ENCODE results near the gene ZNF217.
"Not testable (repeated sequence)": the region's sequence is repeated elsewhere in the genome, so short reads cannot be mapped to it uniquely, and the experiment has no call there.

The ZNF217 gene

DNA sequence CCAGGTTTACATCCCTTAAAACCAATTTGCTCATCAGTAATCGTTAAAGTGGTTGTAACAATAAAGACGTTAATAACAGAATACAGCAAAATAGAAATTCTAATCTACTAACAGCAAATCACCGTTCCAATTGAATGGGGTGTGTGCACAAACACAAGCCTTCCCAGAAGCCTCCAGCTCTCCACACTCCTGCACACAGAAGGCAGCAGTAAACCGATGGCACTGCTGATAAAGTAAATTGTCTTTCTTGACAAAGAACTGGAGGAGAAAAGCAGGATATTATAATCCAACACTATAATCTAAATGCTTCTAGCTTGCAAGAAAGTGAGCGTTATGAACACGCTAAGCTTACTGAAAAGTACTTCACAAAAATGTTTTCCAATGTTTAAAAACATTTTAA lies 7.0 kb downstream of the ZNF217 start:
- H3K9me3 ChIP-seq (ENCODE audit: low read depth, low read length) = no peaks in the 10 kb centered on the region
- no peak overlapping the region for H3K9ac ChIP-seq (ENCODE audit: insufficient read length)
- peaks cover 14% of the 10 kb centered on the region for H3K36me3 ChIP-seq (ENCODE audit: insufficient read depth, low read length)
- no peak for DNase-seq (ENCODE audit: low read depth, low spot score)
- H3K27ac ChIP-seq = no peak overlapping the region
- no peak for TF ChIP-seq FOXP2 (optimal IDR thresholded peaks at IDR 0.05; ENCODE audit: control extremely low read depth, extremely low read length, insufficient read depth)
- TF ChIP-seq POLR2AphosphoS5 (IDR thresholded peaks at IDR 0.05; ENCODE audit: borderline replicate concordance, low read depth, low read length) = no peak
- TF ChIP-seq EZH2 (IDR thresholded peaks at IDR 0.05) = no peak
- H3K4me3 ChIP-seq = no peak overlapping the region

DNA sequence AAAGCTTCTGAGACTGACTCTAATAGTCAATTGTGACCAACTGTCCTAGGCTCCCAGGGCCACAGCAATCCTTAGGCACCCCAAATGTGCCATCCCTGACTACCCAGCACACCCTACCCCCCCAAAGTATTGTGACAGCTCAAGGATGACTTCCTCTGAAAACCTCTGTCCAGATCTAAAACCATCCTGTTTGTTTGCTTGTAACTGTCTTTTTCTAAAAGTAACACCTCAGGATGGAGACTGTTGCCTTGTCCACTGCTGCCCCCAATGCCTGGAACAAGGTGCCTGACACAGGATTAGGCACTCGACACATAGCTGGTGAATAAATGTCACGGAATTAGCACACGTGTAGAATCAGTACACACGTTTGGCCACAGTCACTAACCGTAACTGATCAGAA lies 7.7 kb downstream of the ZNF217 start:
- peaks cover 21% of the 10 kb centered on the region for H3K36me3 ChIP-seq (ENCODE audit: insufficient read depth, low read length)
- H3K9me3 ChIP-seq (ENCODE audit: low read depth, low read length); H3K27ac ChIP-seq; DNase-seq (ENCODE audit: low read depth, low spot score); H3K4me3 ChIP-seq; H3K9ac ChIP-seq (ENCODE audit: insufficient read length): not testable (repeated sequence)

DNA sequence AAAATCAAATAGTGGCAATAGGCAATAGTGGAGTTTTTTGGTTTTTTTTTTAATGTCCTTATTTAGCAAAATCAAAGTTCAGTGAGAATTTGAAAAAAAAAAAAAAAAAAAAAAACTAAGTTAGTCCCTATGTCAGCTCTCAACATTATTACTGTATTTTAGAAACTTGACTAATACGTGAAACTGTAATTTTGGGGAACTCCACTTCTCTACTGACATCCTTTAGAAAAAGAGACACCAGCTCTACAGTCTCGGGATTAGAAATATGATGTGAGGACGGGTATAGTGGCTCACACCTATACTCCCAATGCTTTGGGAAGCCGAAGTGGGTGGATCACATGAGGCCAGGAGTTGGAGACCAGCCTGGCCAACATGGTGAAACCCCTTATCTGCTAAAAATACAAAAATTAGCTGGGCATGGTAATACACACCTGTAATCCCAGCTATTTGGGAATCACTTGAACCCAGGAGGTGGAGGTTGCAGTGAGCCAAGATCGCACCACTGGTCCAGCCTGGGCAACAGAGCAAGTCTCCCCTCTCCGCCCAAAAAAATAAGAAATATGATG lies 8.6 kb downstream of the ZNF217 start:
- H3K36me3 ChIP-seq (ENCODE audit: insufficient read depth, low read length) = peaks cover 24% of the 10 kb centered on the region
- not testable (repeated sequence) for H3K9ac ChIP-seq (ENCODE audit: insufficient read length); H3K9me3 ChIP-seq (ENCODE audit: low read depth, low read length); H3K4me3 ChIP-seq; H3K27ac ChIP-seq; DNase-seq (ENCODE audit: low read depth, low spot score)

DNA sequence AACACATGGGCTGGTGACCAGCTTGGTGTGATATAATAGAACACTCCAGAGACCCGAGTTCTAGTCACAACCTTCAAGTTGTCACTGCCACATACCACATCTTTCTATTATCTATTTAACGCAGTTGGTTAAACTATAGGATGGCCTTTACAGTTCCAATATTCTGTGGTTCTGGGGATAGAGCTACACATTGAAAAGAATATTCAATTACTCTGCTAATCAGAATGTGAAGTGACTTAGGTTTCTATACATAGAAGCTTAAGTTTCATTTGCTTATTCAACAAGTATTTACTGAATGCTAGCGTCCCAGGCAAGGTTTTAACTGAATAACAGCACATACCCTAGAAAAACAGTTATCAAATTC lies 9.1 kb downstream of the ZNF217 start:
- H3K36me3 ChIP-seq (ENCODE audit: insufficient read depth, low read length) = peaks cover 24% of the 10 kb centered on the region
- not testable (repeated sequence) for H3K9ac ChIP-seq (ENCODE audit: insufficient read length); H3K9me3 ChIP-seq (ENCODE audit: low read depth, low read length); DNase-seq (ENCODE audit: low read depth, low spot score); H3K4me3 ChIP-seq; H3K27ac ChIP-seq

DNA sequence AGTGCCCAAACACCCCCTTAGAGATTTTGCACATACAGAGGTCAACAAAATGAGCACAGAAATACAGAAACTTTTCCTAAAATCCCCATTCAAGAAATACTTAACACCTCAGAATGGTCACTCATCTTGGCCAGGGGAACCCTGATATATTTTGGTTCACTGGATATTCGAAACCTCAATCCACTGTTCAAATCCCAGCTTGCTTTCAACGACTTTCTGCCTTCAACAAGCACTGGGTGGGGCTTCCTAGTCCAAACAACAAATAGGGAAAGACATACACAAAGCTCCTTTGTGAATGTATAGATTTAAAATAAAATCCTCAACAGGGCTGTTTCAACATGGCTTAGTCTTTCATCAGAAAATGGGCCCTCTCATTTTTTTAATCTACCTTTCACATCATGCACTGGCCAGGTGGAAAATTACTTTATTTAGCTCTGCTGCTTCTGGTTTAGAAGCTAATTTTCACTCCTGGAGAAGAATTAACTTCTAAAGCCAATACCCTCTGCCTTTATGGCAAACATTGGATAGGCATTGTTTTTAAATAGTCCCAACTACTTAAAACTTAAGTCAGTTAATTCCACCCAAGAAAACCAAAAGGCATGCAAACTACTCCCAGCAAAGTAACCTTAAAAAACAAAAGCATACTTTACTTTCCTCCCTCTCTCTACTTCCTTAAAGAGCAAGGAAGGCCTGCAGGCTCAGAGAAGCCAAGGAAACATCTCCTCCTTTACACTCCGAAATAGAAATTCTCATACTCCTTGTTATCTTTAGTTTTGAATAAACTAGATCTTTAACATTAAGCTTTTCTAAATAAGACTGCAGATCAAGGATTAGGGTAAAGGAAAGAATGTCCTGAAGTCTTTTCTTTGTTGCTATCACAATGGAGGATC lies 9.7 kb downstream of the ZNF217 start:
- peaks cover 24% of the 10 kb centered on the region for H3K36me3 ChIP-seq (ENCODE audit: insufficient read depth, low read length)
- DNase-seq (ENCODE audit: low read depth, low spot score); H3K9me3 ChIP-seq (ENCODE audit: low read depth, low read length); H3K9ac ChIP-seq (ENCODE audit: insufficient read length); H3K27ac ChIP-seq; H3K4me3 ChIP-seq: not testable (repeated sequence)

DNA sequence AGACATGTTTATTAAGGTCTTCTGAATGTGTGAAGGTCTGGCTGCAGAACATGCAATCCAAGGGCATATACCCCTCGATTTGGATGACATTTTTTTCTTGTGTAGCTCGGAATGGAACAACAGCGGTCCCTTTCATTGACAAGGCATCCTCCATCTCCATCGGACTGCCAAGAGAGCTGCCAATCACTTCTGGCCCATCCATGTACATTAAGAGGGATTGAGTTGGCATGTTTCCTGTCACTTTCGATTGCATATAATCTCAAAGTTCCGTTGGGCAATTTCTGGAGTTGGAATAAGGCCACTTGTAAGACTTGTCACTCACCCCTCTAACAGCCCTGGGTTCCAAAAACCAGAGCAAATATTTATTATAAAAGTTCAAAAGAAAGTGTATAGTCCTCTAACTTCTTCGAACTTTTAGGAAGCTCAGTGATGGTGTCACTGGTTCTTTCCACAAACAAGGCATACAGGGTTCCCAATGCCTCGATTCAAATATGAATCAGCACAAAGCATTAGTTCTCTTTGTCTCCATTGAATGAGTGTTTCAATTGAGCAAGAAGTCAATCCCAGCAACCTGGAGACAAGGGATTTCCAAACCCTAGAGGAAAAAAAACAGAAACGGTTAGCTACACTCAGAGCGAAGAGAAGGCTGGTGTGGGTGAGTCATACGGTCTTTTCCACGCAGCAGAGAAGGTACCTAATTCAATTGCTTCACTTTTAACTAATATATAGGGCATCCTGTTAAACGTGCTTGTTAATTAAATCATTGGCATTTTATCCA lies 10.9 kb downstream of the ZNF217 start:
- TF ChIP-seq EZH2 (IDR thresholded peaks at IDR 0.05) (no peak), POLR2AphosphoS5 (IDR thresholded peaks at IDR 0.05; ENCODE audit: borderline replicate concordance, low read depth, low read length) (no peak), FOXP2 (optimal IDR thresholded peaks at IDR 0.05; ENCODE audit: control extremely low read depth, extremely low read length, insufficient read depth) (no peak)
- Histone ChIP-seq H3K27ac (no peak overlapping the region), H3K9ac (ENCODE audit: insufficient read length) (no peak overlapping the region), H3K36me3 (ENCODE audit: insufficient read depth, low read length) (peaks cover 24% of the 10 kb centered on the region), H3K4me3 (no peak overlapping the region), H3K9me3 (ENCODE audit: low read depth, low read length) (no peaks in the 10 kb centered on the region)
- no peak for DNase-seq (ENCODE audit: low read depth, low spot score)

DNA sequence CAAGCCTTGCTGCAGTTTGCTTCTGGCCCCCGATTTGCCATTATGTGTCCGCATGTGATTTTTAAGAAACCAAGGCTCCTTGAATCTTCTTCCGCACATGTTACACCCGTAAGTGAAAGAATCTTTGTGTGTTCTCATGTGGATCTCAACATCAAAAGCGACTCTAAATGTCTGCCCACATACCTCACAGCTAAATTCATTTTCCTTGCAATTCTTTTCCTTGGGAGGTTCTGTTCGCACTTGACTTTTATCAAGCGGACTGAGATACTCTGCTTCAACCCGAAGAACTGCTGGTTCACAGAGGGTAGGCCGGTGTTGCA lies 11.4 kb downstream of the ZNF217 start:
- no peak overlapping the region for H3K4me3 ChIP-seq
- no peak overlapping the region for H3K27ac ChIP-seq
- peaks cover 24% of the 10 kb centered on the region for H3K36me3 ChIP-seq (ENCODE audit: insufficient read depth, low read length)
- no peak for TF ChIP-seq EZH2 (IDR thresholded peaks at IDR 0.05)
- no peak for TF ChIP-seq POLR2AphosphoS5 (IDR thresholded peaks at IDR 0.05; ENCODE audit: borderline replicate concordance, low read depth, low read length)
- no peak for TF ChIP-seq FOXP2 (optimal IDR thresholded peaks at IDR 0.05; ENCODE audit: control extremely low read depth, extremely low read length, insufficient read depth)
- no peak overlapping the region for H3K9ac ChIP-seq (ENCODE audit: insufficient read length)
- no peak for DNase-seq (ENCODE audit: low read depth, low spot score)
- H3K9me3 ChIP-seq (ENCODE audit: low read depth, low read length) = no peaks in the 10 kb centered on the region

DNA sequence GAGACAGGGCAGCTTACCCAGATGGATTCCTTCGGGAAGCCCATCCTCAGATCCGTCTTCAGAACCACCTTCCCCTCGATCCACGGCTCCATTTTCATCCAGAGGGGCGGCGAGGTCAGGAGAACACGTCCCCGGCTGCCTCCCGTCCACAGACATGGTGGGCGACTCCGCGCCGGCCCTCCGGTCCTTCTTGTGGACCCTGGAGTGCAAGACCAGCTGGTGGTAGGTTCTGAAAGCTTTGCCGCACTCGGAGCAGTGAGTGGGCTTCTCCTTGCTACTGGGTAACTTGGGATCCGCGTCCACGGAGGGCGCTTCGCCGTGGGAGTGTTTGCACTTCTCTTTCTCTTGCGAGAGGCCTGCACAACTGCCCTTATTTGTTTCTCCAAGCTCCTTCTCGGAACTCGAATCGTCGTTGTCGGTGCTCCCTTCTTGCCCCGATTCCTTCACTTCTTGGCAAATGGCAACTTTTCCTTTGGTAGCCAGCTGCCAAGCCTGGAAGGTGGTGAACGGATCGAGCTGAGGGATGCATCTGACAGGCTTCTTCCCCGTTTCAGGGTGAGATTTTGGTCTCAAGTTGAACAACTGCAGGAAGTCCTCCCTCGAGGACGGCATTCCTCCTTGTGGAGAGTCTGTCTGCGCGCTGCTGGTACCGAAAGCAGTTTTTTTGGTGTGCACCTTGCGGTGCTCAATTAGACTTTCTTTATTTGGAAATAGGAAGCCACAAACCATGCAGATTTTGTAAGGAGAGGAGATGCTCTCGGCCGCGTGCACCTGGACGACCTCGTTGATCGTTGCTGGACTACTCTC lies 12.0 kb downstream of the ZNF217 start:
- DNase-seq (ENCODE audit: low read depth, low spot score) = no peak
- Histone ChIP-seq H3K36me3 (ENCODE audit: insufficient read depth, low read length) (peaks cover 30% of the 10 kb centered on the region), H3K9me3 (ENCODE audit: low read depth, low read length) (no peaks in the 10 kb centered on the region), H3K9ac (ENCODE audit: insufficient read length) (no peak overlapping the region), H3K27ac (no peak overlapping the region), H3K4me3 (no peak overlapping the region)
- no peak for TF ChIP-seq POLR2AphosphoS5 (IDR thresholded peaks at IDR 0.05; ENCODE audit: borderline replicate concordance, low read depth, low read length)

All from SK-N-MC (cell line).